ENCODE data around the gene ELMOD3. TPM values are rescaled to one million over a fixed set of nuclear protein-coding genes. Genes with fewer than 3 reads are reported as not detected.
A peak's percentile ranks its signal among the peaks of the same experiment; 100 is the strongest.
"Not testable (repeated sequence)": the region's sequence is repeated elsewhere in the genome, so short reads cannot be mapped to it uniquely, and the experiment has no call there.

ELMOD3 gene
- polyA plus RNA-seq (ENCODE audit: insufficient read length): 17.5 TPM

GRCh38 chr2:85354286-85355072 lies at the start of gene ELMOD3, which contains the start of gene RETSAT:
Gene ELMOD3 (plus strand): TSS chr2:85354769. CDS start chr2:85357199, 2,430 bp downstream.
Gene RETSAT (minus strand): TSS chr2:85354528. CDS start chr2:85354507, 21 bp downstream.
- peak; percentile 98 for DNase-seq

GRCh38 chr2:85307527-85307897 lies 47.1 kb upstream of the ELMOD3 start:
- DNase-seq: no peak

- no peak for DNase-seq
Measured at GRCh38 chr2:85308201-85308600, 46.4 kb upstream of the ELMOD3 start.

- peak; percentile 40 for DNase-seq
Measured at GRCh38 chr2:85308896-85309555, 45.5 kb upstream of the ELMOD3 start.

- no peak for DNase-seq
Measured at GRCh38 chr2:85309699-85310321, 44.8 kb upstream of the ELMOD3 start.

- no peak for DNase-seq
Measured at GRCh38 chr2:85310330-85310729, 44.2 kb upstream of the ELMOD3 start.

- no peak for DNase-seq
Measured at GRCh38 chr2:85312404-85312803, 42.2 kb upstream of the ELMOD3 start.

GRCh38 chr2:85314884-85315242 lies 39.7 kb upstream of the ELMOD3 start:
- DNase-seq: no peak

- not testable (repeated sequence) for DNase-seq
Measured at GRCh38 chr2:85315921-85316320, 38.6 kb upstream of the ELMOD3 start.

- no peak for DNase-seq
Measured at GRCh38 chr2:85318222-85319074, 36.1 kb upstream of the ELMOD3 start.

GRCh38 chr2:85319796-85320195 lies 34.8 kb upstream of the ELMOD3 start:
- no peak for DNase-seq

GRCh38 chr2:85323351-85323987 lies 31.1 kb upstream of the ELMOD3 start:
- no peak for DNase-seq

GRCh38 chr2:85323988-85324367 lies 30.6 kb upstream of the ELMOD3 start:
- DNase-seq: not testable (repeated sequence)

- DNase-seq: no peak
Measured at GRCh38 chr2:85324639-85325465, 29.7 kb upstream of the ELMOD3 start.

- DNase-seq: no peak
Measured at GRCh38 chr2:85325466-85325811, 29.1 kb upstream of the ELMOD3 start.

- DNase-seq: no peak
Measured at GRCh38 chr2:85326406-85327159, 28.0 kb upstream of the ELMOD3 start.

- peak; percentile 58 for DNase-seq
Measured at GRCh38 chr2:85327160-85327821, 27.3 kb upstream of the ELMOD3 start.

GRCh38 chr2:85327822-85328617 lies 26.5 kb upstream of the ELMOD3 start, which contains the start of gene TGOLN2:
Gene TGOLN2 (minus strand): TSS chr2:85327989. CDS start chr2:85327962, 27 bp downstream.
- DNase-seq: peak; percentile 95

GRCh38 chr2:85329181-85329651 lies 25.4 kb upstream of the ELMOD3 start:
- DNase-seq: no peak

Measured in hindlimb muscle (tissue), 1 donor.